Panc1 (cell line): Measurements from ENCODE around the gene MARK2.

ENCODE experiments used
- POLR2AphosphoS5 ChIP-seq: IDR thresholded peaks from 2 replicates; pipeline ENCODE4 v1.6.1; 2012; ENCODE audit warnings: mild to moderate bottlenecking, low read depth, low read length, moderate library complexity
- TF ChIP-seq, protein P1 (sequence below): fragments of 450-650 bp; IDR thresholded peaks from 2 replicates; pipeline ENCODE4 v1.5.1; 2017; ENCODE audit warnings: mild to moderate bottlenecking

DNA sequence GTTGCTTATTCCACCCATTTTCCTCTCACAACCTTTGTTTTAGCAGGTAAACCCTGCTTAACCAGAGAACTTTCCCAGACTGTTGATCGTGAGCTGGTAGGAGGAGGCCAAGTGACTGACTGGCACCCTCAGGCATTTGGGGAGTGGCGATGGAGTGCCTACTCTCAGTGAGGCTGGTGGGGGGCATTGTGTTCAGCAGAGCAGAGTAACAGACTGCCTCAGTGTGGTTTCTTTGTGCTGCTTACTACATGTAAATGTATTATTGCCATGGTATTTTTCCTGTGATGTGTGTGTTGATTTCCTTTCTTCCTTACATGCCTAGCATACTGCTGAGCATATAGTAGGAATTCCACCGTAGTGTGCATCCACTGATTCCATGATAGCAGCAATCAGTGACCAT lies 2.6 kb downstream of the MARK2 start:
- TF ChIP-seq, protein P1, sequence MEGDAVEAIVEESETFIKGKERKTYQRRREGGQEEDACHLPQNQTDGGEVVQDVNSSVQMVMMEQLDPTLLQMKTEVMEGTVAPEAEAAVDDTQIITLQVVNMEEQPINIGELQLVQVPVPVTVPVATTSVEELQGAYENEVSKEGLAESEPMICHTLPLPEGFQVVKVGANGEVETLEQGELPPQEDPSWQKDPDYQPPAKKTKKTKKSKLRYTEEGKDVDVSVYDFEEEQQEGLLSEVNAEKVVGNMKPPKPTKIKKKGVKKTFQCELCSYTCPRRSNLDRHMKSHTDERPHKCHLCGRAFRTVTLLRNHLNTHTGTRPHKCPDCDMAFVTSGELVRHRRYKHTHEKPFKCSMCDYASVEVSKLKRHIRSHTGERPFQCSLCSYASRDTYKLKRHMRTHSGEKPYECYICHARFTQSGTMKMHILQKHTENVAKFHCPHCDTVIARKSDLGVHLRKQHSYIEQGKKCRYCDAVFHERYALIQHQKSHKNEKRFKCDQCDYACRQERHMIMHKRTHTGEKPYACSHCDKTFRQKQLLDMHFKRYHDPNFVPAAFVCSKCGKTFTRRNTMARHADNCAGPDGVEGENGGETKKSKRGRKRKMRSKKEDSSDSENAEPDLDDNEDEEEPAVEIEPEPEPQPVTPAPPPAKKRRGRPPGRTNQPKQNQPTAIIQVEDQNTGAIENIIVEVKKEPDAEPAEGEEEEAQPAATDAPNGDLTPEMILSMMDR: no peak
- TF ChIP-seq POLR2AphosphoS5: no peak
